Chondrocyte (in vitro differentiated cells): ENCODE measurements around the gene ANP32A. TPM values are rescaled to one million over a fixed set of nuclear protein-coding genes. Genes with fewer than 3 reads are reported as not detected.

ENCODE experiments used
- DNase-seq: peaks from one replicate; pipeline ENCODE4 v3.0.0; 2021; ENCODE audit warnings: mixed read lengths, low spot score
- H3K27ac Mint-ChIP-seq: one replicate; pipeline ENCODE4 v1.8.0; 2021; ENCODE audit warnings: mild to moderate bottlenecking, moderate library complexity, mixed read lengths; ENCODE audit not compliant: unreplicated experiment
- H3K27me3 Mint-ChIP-seq: 2 replicates; pipeline ENCODE4 v1.8.0; 2021; ENCODE audit warnings: low read depth, mixed read lengths
- H3K36me3 Mint-ChIP-seq: 2 replicates; pipeline ENCODE4 v1.8.0; 2021; ENCODE audit warnings: low read depth, mixed read lengths
- H3K4me1 Mint-ChIP-seq: 2 replicates; pipeline ENCODE4 v1.8.0; 2021; ENCODE audit warnings: low read depth, mild to moderate bottlenecking, mixed read lengths
- H3K4me3 Mint-ChIP-seq: one replicate; pipeline ENCODE4 v1.8.0; 2021; ENCODE audit warnings: mild to moderate bottlenecking, moderate library complexity, mixed read lengths; ENCODE audit not compliant: unreplicated experiment
- H3K9me3 Mint-ChIP-seq: 2 replicates; pipeline ENCODE4 v1.8.0; 2021; ENCODE audit warnings: low read depth, mixed read lengths
- CTCF ChIP-seq: fragments of 200-600 bp; sonication (generic); IDR thresholded peaks from 2 replicates; pipeline ENCODE4 v1.5.0; 2021; ENCODE audit warnings: antibody characterized with exemption, mild to moderate bottlenecking, moderate library complexity
- total RNA-seq: library from RNA; stranded (reverse); gene quantifications from 3 replicates; pipeline ENCODE4 v1.2.1, GENCODE V29; 2021

Gene ANP32A
- total RNA-seq, 1 donor from 2014 or later, result 117 TPM

GRCh38 chr15:68851971-68852370, 31.3 kb upstream of the ANP32A start:
- H3K4me1 Mint-ChIP-seq, result no peaks in the 10 kb centered on the region
- peaks cover 10% of the 10 kb centered on the region for H3K27me3 Mint-ChIP-seq
- no peak overlapping the region for H3K27ac Mint-ChIP-seq
- peaks cover 4% of the 10 kb centered on the region for H3K36me3 Mint-ChIP-seq
- DNase-seq, result no peak
- no peak for TF ChIP-seq CTCF
- no peak overlapping the region for H3K4me3 Mint-ChIP-seq
- H3K9me3 Mint-ChIP-seq, result peaks cover 12% of the 10 kb centered on the region

DNA sequence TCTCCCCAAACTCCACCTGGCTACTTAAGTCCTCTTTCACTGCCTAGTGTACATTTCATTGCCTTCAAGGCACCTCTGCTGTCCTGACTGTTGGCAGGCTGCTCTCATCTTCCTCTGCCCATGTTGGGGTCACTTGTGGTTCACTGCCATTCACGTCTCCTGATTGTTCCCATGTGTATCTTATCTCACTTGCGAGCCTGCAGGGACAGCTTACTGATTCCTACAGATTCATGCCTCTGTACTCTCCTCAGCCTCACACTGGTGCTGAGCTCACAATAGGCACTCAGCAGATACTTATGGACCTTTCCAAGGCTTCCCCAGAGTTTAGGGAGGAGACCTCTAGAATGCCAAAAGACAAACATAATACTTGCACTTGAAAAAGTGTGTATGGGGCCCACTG, 28.8 kb upstream of the ANP32A start:
- no peak for DNase-seq
- Mint-ChIP-seq H3K27ac (no peak overlapping the region), H3K9me3 (no peaks in the 10 kb centered on the region)

DNA sequence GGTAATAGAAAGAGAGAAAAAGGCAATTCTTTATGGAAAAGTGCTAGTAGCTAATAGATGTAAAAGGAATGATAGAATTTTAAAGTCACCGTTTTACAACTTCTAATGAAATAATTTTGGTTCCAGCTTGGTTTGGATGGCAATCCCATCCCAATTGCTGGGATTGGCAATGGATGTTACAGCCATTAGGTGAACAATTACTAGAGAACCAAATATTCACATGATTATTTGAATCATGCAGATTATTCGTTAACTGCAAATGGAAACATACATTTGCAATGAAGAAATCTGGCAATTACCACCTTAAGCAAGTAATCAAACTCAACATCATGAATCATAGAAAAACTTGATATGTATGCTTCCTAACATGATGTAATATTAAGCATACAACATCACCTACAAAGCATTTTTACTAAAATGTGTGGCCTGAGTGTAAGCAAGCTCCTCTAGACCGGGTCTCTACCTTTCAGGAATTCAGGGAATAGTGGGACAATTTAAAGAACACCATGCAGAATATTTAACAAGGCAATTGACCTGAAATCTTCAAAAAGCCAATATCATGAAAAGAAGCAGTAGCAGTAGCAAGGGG, 26.2 kb upstream of the ANP32A start:
- no peaks in the 10 kb centered on the region for H3K36me3 Mint-ChIP-seq
- DNase-seq, result no peak
- peaks cover 6% of the 10 kb centered on the region for H3K4me1 Mint-ChIP-seq
- H3K9me3 Mint-ChIP-seq, result no peaks in the 10 kb centered on the region
- no peak overlapping the region for H3K27ac Mint-ChIP-seq
- peaks cover 13% of the 10 kb centered on the region for H3K27me3 Mint-ChIP-seq
- no peak for TF ChIP-seq CTCF
- no peak overlapping the region for H3K4me3 Mint-ChIP-seq

More for the DNA sequence above, 28.8 kb upstream of the ANP32A start:
- no peaks in the 10 kb centered on the region for H3K36me3 Mint-ChIP-seq
- no peaks in the 10 kb centered on the region for H3K4me1 Mint-ChIP-seq
- peaks cover 10% of the 10 kb centered on the region for H3K27me3 Mint-ChIP-seq
- H3K4me3 Mint-ChIP-seq, result no peak overlapping the region
- TF ChIP-seq CTCF, result no peak

DNA sequence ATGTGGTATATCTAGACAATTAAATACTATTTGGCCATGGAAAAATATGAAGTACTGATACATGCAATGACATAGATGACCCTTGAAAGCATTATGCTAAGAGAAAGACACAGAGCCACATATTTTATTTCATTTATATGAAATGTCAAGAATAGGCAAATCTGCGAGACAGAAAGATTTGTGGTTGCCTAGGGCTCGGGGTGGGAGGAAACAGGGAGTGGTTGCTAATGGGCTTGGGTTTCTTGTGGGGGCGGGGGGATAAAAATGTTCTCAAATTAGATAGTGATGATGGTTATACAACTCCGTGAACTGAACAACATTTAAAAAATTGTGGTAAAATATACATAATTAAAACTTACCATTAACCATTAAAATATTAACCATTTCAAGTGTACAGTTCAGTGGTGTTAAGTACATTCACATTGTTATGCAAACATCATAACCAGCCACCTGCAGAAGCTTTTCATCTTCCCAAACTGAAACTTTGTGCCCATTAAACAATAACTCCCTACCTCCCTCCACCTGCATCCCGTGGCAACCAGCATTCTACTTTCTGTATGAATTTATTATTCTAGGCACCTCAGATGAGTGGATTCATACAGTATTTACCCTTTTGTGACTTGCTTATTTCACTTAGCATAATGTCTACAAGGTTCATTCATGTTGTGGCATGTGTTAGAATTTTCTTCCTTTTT, 24.3 kb upstream of the ANP32A start:
- no peak for DNase-seq
- Mint-ChIP-seq H3K4me3 (no peak overlapping the region), H3K27me3 (peaks cover 16% of the 10 kb centered on the region), H3K4me1 (peaks cover 6% of the 10 kb centered on the region), H3K36me3 (no peaks in the 10 kb centered on the region), H3K27ac (no peak overlapping the region), H3K9me3 (no peaks in the 10 kb centered on the region)
- TF ChIP-seq CTCF, result no peak

- Mint-ChIP-seq H3K9me3 (peaks cover 4% of the 10 kb centered on the region), H3K4me3 (peak overlapping the region; percentile 80), H3K4me1 (peaks cover 6% of the 10 kb centered on the region), H3K27me3 (peaks cover 18% of the 10 kb centered on the region), H3K36me3 (no peaks in the 10 kb centered on the region), H3K27ac (peak overlapping the region; percentile 77)
- no peak for DNase-seq
- no peak for TF ChIP-seq CTCF
Observed at GRCh38 chr15:68843425-68844311, 23.0 kb upstream of the ANP32A start.
